T follicular helper cell (primary cell): Measurements from ENCODE around the gene SIVA1.

Source experiments
- DNase-seq: peaks from one replicate; pipeline ENCODE4 v3.0.0-alpha.2; 2020; ENCODE audit warnings: low read depth
- total RNA-seq, 2 experiments: gene quantifications; one replicate each; lab custom pipeline; 2026; lab: John Stamatoyannopoulos, UW

The SIVA1 gene
- 43.1 to 59.0 reads per million in 2 experiments for total RNA-seq

GRCh38 chr14:104752735-104753527 is at the start of gene SIVA1:
Gene SIVA1 (plus strand): TSS chr14:104753147. CDS start chr14:104753202, 55 bp downstream.
- DNase-seq, result peak; percentile 99

GRCh38 chr14:104703269-104703668 is 49.7 kb upstream of the SIVA1 start:
- DNase-seq, result no peak

GRCh38 chr14:104704252-104704651 is 48.7 kb upstream of the SIVA1 start:
- DNase-seq, result no peak

- no peak for DNase-seq
Measured at GRCh38 chr14:104705340-104706047, 47.5 kb upstream of the SIVA1 start.

- DNase-seq, result no peak
Measured at GRCh38 chr14:104706733-104707607, 46.0 kb upstream of the SIVA1 start.

- DNase-seq, result no peak
Measured at GRCh38 chr14:104707608-104708595, 45.0 kb upstream of the SIVA1 start.

- DNase-seq, result peak; percentile 52
Measured at GRCh38 chr14:104708606-104709268, 44.2 kb upstream of the SIVA1 start.

- DNase-seq, result no peak
Measured at GRCh38 chr14:104709387-104710039, 43.4 kb upstream of the SIVA1 start.

- no peak for DNase-seq
Measured at GRCh38 chr14:104710071-104710735, 42.7 kb upstream of the SIVA1 start.

- DNase-seq, result no peak
Measured at GRCh38 chr14:104712881-104713734, 39.8 kb upstream of the SIVA1 start.

- DNase-seq, result no peak
Measured at GRCh38 chr14:104714066-104714465, 38.9 kb upstream of the SIVA1 start.

GRCh38 chr14:104714681-104715080 is 38.3 kb upstream of the SIVA1 start:
- DNase-seq, result no peak

GRCh38 chr14:104715416-104715815 is 37.5 kb upstream of the SIVA1 start:
- DNase-seq, result no peak

GRCh38 chr14:104715871-104716270 is 37.1 kb upstream of the SIVA1 start:
- no peak for DNase-seq

- DNase-seq, result no peak
Measured at GRCh38 chr14:104717137-104717536, 35.8 kb upstream of the SIVA1 start.

GRCh38 chr14:104717646-104718045 is 35.3 kb upstream of the SIVA1 start:
- DNase-seq, result no peak

GRCh38 chr14:104718147-104718546 is 34.8 kb upstream of the SIVA1 start:
- no peak for DNase-seq

- no peak for DNase-seq
Measured at GRCh38 chr14:104718871-104719270, 34.1 kb upstream of the SIVA1 start.
